HL-60 (cell line): ENCODE data around the gene STX12.

Experiments
- DNase-seq, 2 experiments: peaks; one replicate each; pipeline ENCODE4 v3.0.0-alpha.2; 2010 to 2020; ENCODE audit warnings: low read depth in 1 of 2, low spot score in 1 of 2
- H3K27ac ChIP-seq: fragments of 250-450 bp; sonication (Bioruptor Pico); replicated peaks from 2 replicates; pipeline ENCODE4 v1.5.1; 2020; ENCODE audit warnings: mild to moderate bottlenecking, moderate library complexity
- H3K27me3 ChIP-seq: fragments of 250-450 bp; sonication (Bioruptor Pico); 2 replicates; pipeline ENCODE4 v1.5.1; 2021; ENCODE audit warnings: mild to moderate bottlenecking, moderate library complexity; ENCODE audit not compliant: insufficient read depth, poor library complexity, severe bottlenecking
- H3K4me3 ChIP-seq: replicated peaks from 2 replicates; pipeline ENCODE4 v1.5.1; 2011; ENCODE audit warnings: mild to moderate bottlenecking, control low read depth, low read length; ENCODE audit not compliant: insufficient read depth
- GABPA ChIP-seq: IDR thresholded peaks from 2 replicates; pipeline ENCODE4 v1.6.1; 2012; ENCODE audit warnings: low read depth
- POLR2AphosphoS5 ChIP-seq: IDR thresholded peaks from 2 replicates; pipeline ENCODE4 v1.6.1; 2012; ENCODE audit warnings: low read depth
- SPI1 ChIP-seq: IDR thresholded peaks from 2 replicates; pipeline ENCODE4 v1.6.1; 2012; ENCODE audit warnings: low read depth, mild to moderate bottlenecking, borderline replicate concordance
- TF ChIP-seq, protein P1 (sequence below): IDR thresholded peaks from one replicate; pipeline ENCODE4 v1.5.1; 2011; ENCODE audit warnings: low read length, control low read depth, inconsistent platforms; ENCODE audit not compliant: insufficient read depth
- TF ChIP-seq, protein P2 (sequence below): IDR thresholded peaks from 2 replicates; pipeline ENCODE4 v1.6.1; 2012; ENCODE audit warnings: low read depth; ENCODE audit not compliant: insufficient replicate concordance

STX12 gene

GRCh38 chr1:27865821-27866220, 92.8 kb downstream of the STX12 start:
- Histone ChIP-seq H3K27me3 (no peaks in the 10 kb centered on the region), H3K27ac (no peak overlapping the region), H3K4me3 (no peak overlapping the region)
- no peak for DNase-seq
- TF ChIP-seq POLR2AphosphoS5, result no peak
- TF ChIP-seq, protein P1, sequence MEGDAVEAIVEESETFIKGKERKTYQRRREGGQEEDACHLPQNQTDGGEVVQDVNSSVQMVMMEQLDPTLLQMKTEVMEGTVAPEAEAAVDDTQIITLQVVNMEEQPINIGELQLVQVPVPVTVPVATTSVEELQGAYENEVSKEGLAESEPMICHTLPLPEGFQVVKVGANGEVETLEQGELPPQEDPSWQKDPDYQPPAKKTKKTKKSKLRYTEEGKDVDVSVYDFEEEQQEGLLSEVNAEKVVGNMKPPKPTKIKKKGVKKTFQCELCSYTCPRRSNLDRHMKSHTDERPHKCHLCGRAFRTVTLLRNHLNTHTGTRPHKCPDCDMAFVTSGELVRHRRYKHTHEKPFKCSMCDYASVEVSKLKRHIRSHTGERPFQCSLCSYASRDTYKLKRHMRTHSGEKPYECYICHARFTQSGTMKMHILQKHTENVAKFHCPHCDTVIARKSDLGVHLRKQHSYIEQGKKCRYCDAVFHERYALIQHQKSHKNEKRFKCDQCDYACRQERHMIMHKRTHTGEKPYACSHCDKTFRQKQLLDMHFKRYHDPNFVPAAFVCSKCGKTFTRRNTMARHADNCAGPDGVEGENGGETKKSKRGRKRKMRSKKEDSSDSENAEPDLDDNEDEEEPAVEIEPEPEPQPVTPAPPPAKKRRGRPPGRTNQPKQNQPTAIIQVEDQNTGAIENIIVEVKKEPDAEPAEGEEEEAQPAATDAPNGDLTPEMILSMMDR, result no peak
- no peak for TF ChIP-seq GABPA
- TF ChIP-seq, protein P2, sequence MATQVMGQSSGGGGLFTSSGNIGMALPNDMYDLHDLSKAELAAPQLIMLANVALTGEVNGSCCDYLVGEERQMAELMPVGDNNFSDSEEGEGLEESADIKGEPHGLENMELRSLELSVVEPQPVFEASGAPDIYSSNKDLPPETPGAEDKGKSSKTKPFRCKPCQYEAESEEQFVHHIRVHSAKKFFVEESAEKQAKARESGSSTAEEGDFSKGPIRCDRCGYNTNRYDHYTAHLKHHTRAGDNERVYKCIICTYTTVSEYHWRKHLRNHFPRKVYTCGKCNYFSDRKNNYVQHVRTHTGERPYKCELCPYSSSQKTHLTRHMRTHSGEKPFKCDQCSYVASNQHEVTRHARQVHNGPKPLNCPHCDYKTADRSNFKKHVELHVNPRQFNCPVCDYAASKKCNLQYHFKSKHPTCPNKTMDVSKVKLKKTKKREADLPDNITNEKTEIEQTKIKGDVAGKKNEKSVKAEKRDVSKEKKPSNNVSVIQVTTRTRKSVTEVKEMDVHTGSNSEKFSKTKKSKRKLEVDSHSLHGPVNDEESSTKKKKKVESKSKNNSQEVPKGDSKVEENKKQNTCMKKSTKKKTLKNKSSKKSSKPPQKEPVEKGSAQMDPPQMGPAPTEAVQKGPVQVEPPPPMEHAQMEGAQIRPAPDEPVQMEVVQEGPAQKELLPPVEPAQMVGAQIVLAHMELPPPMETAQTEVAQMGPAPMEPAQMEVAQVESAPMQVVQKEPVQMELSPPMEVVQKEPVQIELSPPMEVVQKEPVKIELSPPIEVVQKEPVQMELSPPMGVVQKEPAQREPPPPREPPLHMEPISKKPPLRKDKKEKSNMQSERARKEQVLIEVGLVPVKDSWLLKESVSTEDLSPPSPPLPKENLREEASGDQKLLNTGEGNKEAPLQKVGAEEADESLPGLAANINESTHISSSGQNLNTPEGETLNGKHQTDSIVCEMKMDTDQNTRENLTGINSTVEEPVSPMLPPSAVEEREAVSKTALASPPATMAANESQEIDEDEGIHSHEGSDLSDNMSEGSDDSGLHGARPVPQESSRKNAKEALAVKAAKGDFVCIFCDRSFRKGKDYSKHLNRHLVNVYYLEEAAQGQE, result no peak
- no peak for TF ChIP-seq SPI1

- TF ChIP-seq, protein P2, result no peak
- TF ChIP-seq GABPA (no peak), POLR2AphosphoS5 (no peak), SPI1 (no peak)
- TF ChIP-seq, protein P1, result no peak
These were observed 95.5 kb downstream of the STX12 start for GRCh38 chr1:27868556-27868931.

DNA sequence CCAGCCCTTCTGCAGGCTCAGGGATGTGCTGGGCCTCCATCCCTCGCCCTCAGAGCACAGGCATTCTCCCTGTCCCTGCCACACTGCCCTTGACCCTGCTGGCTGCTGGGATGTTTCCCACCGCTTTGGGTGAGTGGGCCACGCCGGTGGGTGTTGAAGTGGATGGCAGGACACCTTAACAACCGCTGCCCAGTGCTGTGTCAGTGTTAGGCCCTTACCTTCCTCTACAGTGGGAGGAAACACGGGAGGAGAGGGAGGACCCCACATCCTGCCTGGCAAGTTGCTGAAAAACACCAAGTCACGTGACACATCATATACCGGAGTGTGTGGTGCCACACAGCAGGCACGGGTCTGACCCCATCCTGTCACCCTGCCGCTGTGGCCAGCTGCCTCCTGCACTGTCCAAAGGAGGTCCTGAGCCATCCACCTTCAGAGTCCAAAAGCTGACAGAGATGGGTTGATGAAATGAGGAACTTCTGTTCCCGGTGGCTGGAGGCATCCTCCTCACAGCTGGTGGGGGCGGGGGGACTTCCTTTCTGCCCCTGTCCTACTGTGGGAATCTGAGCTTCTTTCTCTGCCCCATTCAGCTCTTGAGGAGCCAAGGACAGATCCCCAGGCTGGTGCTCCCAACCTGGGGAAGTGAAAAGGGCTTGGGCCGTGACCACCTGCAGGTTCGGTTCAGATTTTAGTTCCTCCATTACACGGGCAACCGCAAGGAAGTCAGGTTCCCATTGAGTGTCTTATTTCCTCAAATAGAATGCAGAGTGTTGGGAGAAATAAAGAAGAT, 96.1 kb downstream of the STX12 start:
- peak; percentile 70 to 75 for DNase-seq
- Histone ChIP-seq H3K4me3 (peak overlapping the region; percentile 29), H3K27ac (peak overlapping the region; percentile 51), H3K27me3 (no peaks in the 10 kb centered on the region)
- TF ChIP-seq SPI1, result peak; percentile 81
- 0 out of 2 replicates have a peak, but pooled peaks have one; percentile 18 for TF ChIP-seq POLR2AphosphoS5
- TF ChIP-seq, protein P2, result no peak
- TF ChIP-seq GABPA, result no peak

More at GRCh38 chr1:27868556-27868931, 95.5 kb downstream of the STX12 start:
- peak overlapping the region; percentile 51 for H3K27ac ChIP-seq
- DNase-seq, result no peak
- no peaks in the 10 kb centered on the region for H3K27me3 ChIP-seq
- H3K4me3 ChIP-seq, result no peak overlapping the region
